Epithelial cell of esophagus (primary cell): ENCODE measurements around the gene ANKRD33.

Experiments
- DNase-seq: peaks from one replicate; pipeline ENCODE4 v3.0.0; 2010; ENCODE audit warnings: low read depth
- H3K4me3 ChIP-seq: 2 replicates; pipeline ENCODE4 v1.5.1; 2011; ENCODE audit warnings: mild to moderate bottlenecking, low read length, control low read depth
- CTCF ChIP-seq: IDR thresholded peaks from 2 replicates; pipeline ENCODE4 v1.5.1; 2011; ENCODE audit warnings: low read depth, mild to moderate bottlenecking, low read length, control low read depth, inconsistent platforms; ENCODE audit not compliant: insufficient read depth; ENCODE audit errors: missing control alignments

ANKRD33 gene

GRCh38 chr12:51889216-51890132 is 1.6 kb downstream of the ANKRD33 start:
- TF ChIP-seq CTCF: no peak
- no peak for DNase-seq
- H3K4me3 ChIP-seq: no peak overlapping the region

GRCh38 chr12:51890133-51890464 is 2.2 kb downstream of the ANKRD33 start:
- no peak for DNase-seq
- H3K4me3 ChIP-seq: no peak overlapping the region
- no peak for TF ChIP-seq CTCF

- no peak for TF ChIP-seq CTCF
- H3K4me3 ChIP-seq: no peak overlapping the region
- DNase-seq: no peak
Measured at GRCh38 chr12:51890511-51891171, 2.7 kb downstream of the ANKRD33 start.

- no peak for DNase-seq
- TF ChIP-seq CTCF: no peak
- no peak overlapping the region for H3K4me3 ChIP-seq
Measured at GRCh38 chr12:51891843-51892242, 3.9 kb downstream of the ANKRD33 start.

- no peak overlapping the region for H3K4me3 ChIP-seq
- no peak for DNase-seq
- no peak for TF ChIP-seq CTCF
Measured at GRCh38 chr12:51893786-51894185, 5.9 kb downstream of the ANKRD33 start.

GRCh38 chr12:51895378-51896135 is 7.7 kb downstream of the ANKRD33 start:
- DNase-seq: no peak
- no peak for TF ChIP-seq CTCF
- H3K4me3 ChIP-seq: no peak overlapping the region
